Fibroblast of mammary gland (primary cell): Measurements from ENCODE around the gene SRGAP3.

Experiments
- DNase-seq: peaks from one replicate; pipeline ENCODE4 v3.0.0-alpha.2; 2010; ENCODE audit warnings: low read depth
- H3K4me3 ChIP-seq: 2 replicates; pipeline ENCODE4 v1.5.1; 2011; ENCODE audit warnings: low read depth, mild to moderate bottlenecking, low read length, moderate library complexity; ENCODE audit not compliant: control insufficient read depth
- CTCF ChIP-seq: conservative IDR thresholded peaks from 2 replicates; pipeline ENCODE4 v1.5.1; 2011; ENCODE audit warnings: low read depth, low read length, inconsistent platforms; ENCODE audit not compliant: control insufficient read depth, insufficient read depth

SRGAP3 gene

GRCh38 chr3:9238276-9238675 lies 11.2 kb downstream of the SRGAP3 start:
- TF ChIP-seq CTCF = no peak
- no peak overlapping the region for H3K4me3 ChIP-seq
- no peak for DNase-seq

DNA sequence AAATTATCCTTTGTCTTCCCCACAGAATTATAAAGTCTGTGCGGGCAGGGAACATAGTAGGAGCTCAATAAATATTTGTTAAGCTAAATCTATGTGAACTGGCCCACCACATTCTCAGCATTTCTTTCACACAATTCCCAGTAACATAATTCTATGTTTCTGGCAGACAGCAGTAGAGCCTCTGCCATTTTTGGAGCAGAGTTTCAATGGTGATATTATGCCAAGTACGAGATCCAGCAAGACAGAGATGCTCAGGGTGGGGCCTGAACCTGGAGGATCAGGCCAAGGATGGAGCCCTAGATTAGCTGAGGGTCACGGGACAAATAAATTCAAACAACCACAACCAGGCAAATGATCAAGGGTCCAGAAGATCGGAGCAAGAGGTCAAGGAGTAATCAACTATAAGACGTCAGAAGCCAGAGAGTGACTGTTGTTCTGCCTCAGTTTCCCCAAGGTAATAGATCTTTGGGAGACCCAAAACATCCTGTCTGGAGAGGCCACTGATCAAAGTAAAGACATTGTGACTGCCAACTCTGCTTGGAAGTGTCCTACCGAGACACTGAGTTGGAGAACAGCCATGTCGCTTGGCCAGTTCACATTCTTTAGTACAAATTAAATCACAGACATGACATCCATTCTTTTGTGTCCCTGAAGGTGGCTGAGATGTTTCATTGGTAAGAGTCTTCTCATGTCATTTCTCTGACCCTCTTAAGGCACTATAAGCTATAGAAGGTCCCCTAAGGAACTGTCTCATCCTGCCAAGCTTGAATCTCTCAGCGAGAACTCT lies 15.4 kb downstream of the SRGAP3 start:
- no peak overlapping the region for H3K4me3 ChIP-seq
- DNase-seq = no peak
- no peak for TF ChIP-seq CTCF

- H3K4me3 ChIP-seq = no peak overlapping the region
- DNase-seq = no peak
- TF ChIP-seq CTCF = no peak
Measured at GRCh38 chr3:9233101-9233500, 16.3 kb downstream of the SRGAP3 start.

- no peak overlapping the region for H3K4me3 ChIP-seq
- no peak for DNase-seq
- TF ChIP-seq CTCF = no peak
Measured at GRCh38 chr3:9231937-9232336, 17.5 kb downstream of the SRGAP3 start.

- DNase-seq = no peak
- no peak for TF ChIP-seq CTCF
- H3K4me3 ChIP-seq = no peak overlapping the region
Measured at GRCh38 chr3:9231471-9231870, 18.0 kb downstream of the SRGAP3 start.

DNA sequence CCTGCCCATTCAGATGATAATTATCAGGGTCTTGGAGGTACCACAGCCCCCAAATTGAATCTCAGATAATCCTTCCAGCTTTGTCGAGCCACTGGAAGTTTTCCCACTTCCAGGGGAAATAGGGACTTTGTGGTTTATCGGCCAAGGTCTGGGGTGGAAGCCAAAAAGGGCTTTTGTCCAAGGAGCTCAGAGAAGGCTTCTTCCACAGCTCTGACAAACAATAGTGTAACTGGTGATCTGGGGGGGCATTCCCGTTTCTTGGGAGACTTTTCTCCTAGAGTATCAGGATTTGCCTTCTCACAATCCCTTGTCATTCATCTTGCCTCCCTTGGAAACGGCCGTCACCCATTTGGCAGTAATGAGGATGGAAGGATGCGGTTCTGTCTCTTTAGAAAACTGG lies 18.4 kb downstream of the SRGAP3 start:
- no peak for TF ChIP-seq CTCF
- no peak overlapping the region for H3K4me3 ChIP-seq
- DNase-seq = peak; percentile 11

GRCh38 chr3:9230596-9230995 lies 18.9 kb downstream of the SRGAP3 start:
- no peak for TF ChIP-seq CTCF
- DNase-seq = peak; percentile 12
- no peak overlapping the region for H3K4me3 ChIP-seq
